Progenitor cell of endocrine pancreas (in vitro differentiated cells): ENCODE results near the gene TPO. TPM values are rescaled to one million over a fixed set of nuclear protein-coding genes. Genes with fewer than 3 reads are reported as not detected.

Experiments
- DNase-seq: peaks from one replicate; pipeline ENCODE4 v3.0.0; 2021; ENCODE audit warnings: low spot score; ENCODE audit not compliant: unreplicated experiment
- H3K27ac Mint-ChIP-seq: 2 replicates; pipeline ENCODE4 v1.8.0; 2021; ENCODE audit warnings: mild to moderate bottlenecking, moderate library complexity, mixed read lengths
- H3K27me3 Mint-ChIP-seq: 2 replicates; pipeline ENCODE4 v1.8.0; 2021; ENCODE audit warnings: mixed read lengths
- H3K36me3 Mint-ChIP-seq: 2 replicates; pipeline ENCODE4 v1.8.0; 2022; ENCODE audit warnings: mixed read lengths; ENCODE audit not compliant: insufficient read depth
- H3K4me1 Mint-ChIP-seq: 2 replicates; pipeline ENCODE4 v1.8.0; 2021; ENCODE audit warnings: low read depth, mixed read lengths
- H3K4me3 Mint-ChIP-seq: 2 replicates; pipeline ENCODE4 v1.8.0; 2021; ENCODE audit warnings: low read depth, mild to moderate bottlenecking, moderate library complexity, mixed read lengths
- H3K9me3 Mint-ChIP-seq: 2 replicates; pipeline ENCODE4 v1.8.0; 2021; ENCODE audit warnings: low read depth, mixed read lengths
- CTCF ChIP-seq: fragments of 200-600 bp; sonication (generic); IDR thresholded peaks from one replicate; pipeline ENCODE4 v1.5.0; 2021; ENCODE audit warnings: antibody characterized with exemption, mild to moderate bottlenecking; ENCODE audit not compliant: unreplicated experiment
- total RNA-seq: library from RNA; stranded (reverse); gene quantifications from 2 replicates; pipeline ENCODE4 v1.2.1, GENCODE V29; 2021

Gene TPO
- total RNA-seq, 1 donor from 2014 or later, result not detected

GRCh38 chr2:1371082-1371481, 42.2 kb upstream of the TPO start:
- Mint-ChIP-seq H3K9me3 (no peaks in the 10 kb centered on the region), H3K27me3 (peaks cover 2% of the 10 kb centered on the region), H3K36me3 (no peaks in the 10 kb centered on the region), H3K4me3 (no peak overlapping the region), H3K4me1 (no peaks in the 10 kb centered on the region), H3K27ac (no peak overlapping the region)
- TF ChIP-seq CTCF, result no peak
- DNase-seq, result no peak

GRCh38 chr2:1373830-1374229, 39.4 kb upstream of the TPO start:
- Mint-ChIP-seq H3K4me3 (no peak overlapping the region), H3K9me3 (no peaks in the 10 kb centered on the region), H3K27me3 (peaks cover 2% of the 10 kb centered on the region), H3K27ac (no peak overlapping the region), H3K4me1 (no peaks in the 10 kb centered on the region), H3K36me3 (no peaks in the 10 kb centered on the region)
- TF ChIP-seq CTCF, result no peak
- DNase-seq, result no peak

GRCh38 chr2:1374287-1374686, 39.0 kb upstream of the TPO start:
- Mint-ChIP-seq H3K36me3 (no peaks in the 10 kb centered on the region), H3K27me3 (peaks cover 2% of the 10 kb centered on the region), H3K27ac (no peak overlapping the region), H3K4me3 (no peak overlapping the region), H3K4me1 (no peaks in the 10 kb centered on the region), H3K9me3 (no peaks in the 10 kb centered on the region)
- DNase-seq, result no peak
- TF ChIP-seq CTCF, result no peak

- no peak for DNase-seq
- peaks cover 2% of the 10 kb centered on the region for H3K27me3 Mint-ChIP-seq
- no peak for TF ChIP-seq CTCF
- no peaks in the 10 kb centered on the region for H3K4me1 Mint-ChIP-seq
- no peaks in the 10 kb centered on the region for H3K9me3 Mint-ChIP-seq
- H3K4me3 Mint-ChIP-seq, result no peak overlapping the region
- H3K27ac Mint-ChIP-seq, result no peak overlapping the region
- H3K36me3 Mint-ChIP-seq, result no peaks in the 10 kb centered on the region
Measured at GRCh38 chr2:1375794-1376193, 37.5 kb upstream of the TPO start.

- Mint-ChIP-seq H3K36me3 (no peaks in the 10 kb centered on the region), H3K27me3 (peaks cover 5% of the 10 kb centered on the region), H3K4me3 (no peak overlapping the region), H3K27ac (peak overlapping the region; percentile 15), H3K4me1 (no peaks in the 10 kb centered on the region), H3K9me3 (no peaks in the 10 kb centered on the region)
- no peak for DNase-seq
- TF ChIP-seq CTCF, result no peak
Measured at GRCh38 chr2:1377473-1377872, 35.8 kb upstream of the TPO start.
